IPS-15b (cell line): ENCODE measurements around the gene DIABLO.
"Not testable (repeated sequence)": the region's sequence is repeated elsewhere in the genome, so short reads cannot be mapped to it uniquely, and the experiment has no call there.

Experiments used
- H3K27me3 ChIP-seq: one replicate; pipeline ENCODE4 v1.6.1; 2013; ENCODE audit warnings: low read length; ENCODE audit not compliant: control insufficient read depth, insufficient read depth
- H3K36me3 ChIP-seq: one replicate; pipeline ENCODE4 v1.6.1; 2013; ENCODE audit warnings: low read length; ENCODE audit not compliant: control insufficient read depth, insufficient read depth
- H3K4me1 ChIP-seq: one replicate; pipeline ENCODE4 v1.6.1; 2013; ENCODE audit warnings: mild to moderate bottlenecking, low read length; ENCODE audit not compliant: control insufficient read depth, insufficient read depth
- H3K4me3 ChIP-seq: one replicate; pipeline ENCODE4 v1.5.1; 2013; ENCODE audit warnings: low read depth, low read length
- H3K9ac ChIP-seq: one replicate; pipeline ENCODE4 v1.6.1; 2013; ENCODE audit warnings: low read depth, mild to moderate bottlenecking, low read length
- H3K9me3 ChIP-seq: one replicate; pipeline ENCODE4 v1.6.1; 2013; ENCODE audit warnings: mild to moderate bottlenecking, low read length; ENCODE audit not compliant: control insufficient read depth, insufficient read depth

Gene DIABLO

GRCh38 chr12:122184517-122184916 is 41.3 kb downstream of the DIABLO start:
- Histone ChIP-seq H3K4me3 (no peak overlapping the region), H3K4me1 (peaks cover 2% of the 10 kb centered on the region), H3K9me3 (no peaks in the 10 kb centered on the region), H3K9ac (no peak overlapping the region), H3K27me3 (peaks cover 4% of the 10 kb centered on the region), H3K36me3 (no peaks in the 10 kb centered on the region)

- H3K4me1 ChIP-seq = peaks cover 2% of the 10 kb centered on the region
- H3K27me3 ChIP-seq = peaks cover 4% of the 10 kb centered on the region
- no peaks in the 10 kb centered on the region for H3K36me3 ChIP-seq
- no peaks in the 10 kb centered on the region for H3K9me3 ChIP-seq
- peak overlapping the region; percentile 50 for H3K4me3 ChIP-seq
- H3K9ac ChIP-seq = no peak overlapping the region
These were observed 42.3 kb downstream of the DIABLO start for GRCh38 chr12:122183588-122183940.

- Histone ChIP-seq H3K4me3 (peak within 1 kb of the TSS; percentile 50), H3K4me1 (peaks cover 2% of the 10 kb centered on the region)
These were observed 42.8 kb downstream of the DIABLO start, which contains the start of gene LRRC43 for GRCh38 chr12:122182887-122183587. Gene LRRC43 (plus strand): TSS chr12:122183123. CDS start chr12:122183145, 22 bp downstream.

GRCh38 chr12:122176473-122176872 is 49.4 kb downstream of the DIABLO start:
- H3K4me1 ChIP-seq, H3K9ac ChIP-seq, H3K36me3 ChIP-seq, H3K27me3 ChIP-seq, H3K9me3 ChIP-seq, H3K4me3 ChIP-seq: not testable (repeated sequence)

More at GRCh38 chr12:122182887-122183587, 42.8 kb downstream of the DIABLO start, which contains the start of gene LRRC43:
- no peak within 1 kb of the TSS for H3K9ac ChIP-seq
- H3K9me3 ChIP-seq = no peaks in the 10 kb centered on the region
- H3K27me3 ChIP-seq = peaks cover 4% of the 10 kb centered on the region
- H3K36me3 ChIP-seq = no peaks in the 10 kb centered on the region

- no peaks in the 10 kb centered on the region for H3K9me3 ChIP-seq
- no peaks in the 10 kb centered on the region for H3K27me3 ChIP-seq
- H3K4me1 ChIP-seq = no peaks in the 10 kb centered on the region
- H3K4me3 ChIP-seq = no peak within 1 kb of the TSS
- no peak within 1 kb of the TSS for H3K9ac ChIP-seq
- no peaks in the 10 kb centered on the region for H3K36me3 ChIP-seq
These were observed 51.6 kb downstream of the DIABLO start, which contains the start of gene IL31 for GRCh38 chr12:122174155-122174845. Gene IL31 (minus strand): TSS chr12:122174221. CDS start chr12:122174172, 49 bp downstream.

GRCh38 chr12:122172262-122172939 is 53.5 kb downstream of the DIABLO start:
- Histone ChIP-seq H3K27me3 (no peaks in the 10 kb centered on the region), H3K36me3 (no peaks in the 10 kb centered on the region), H3K9ac (no peak overlapping the region), H3K4me1 (no peaks in the 10 kb centered on the region), H3K4me3 (no peak overlapping the region), H3K9me3 (no peaks in the 10 kb centered on the region)

GRCh38 chr12:122171399-122171798 is 54.5 kb downstream of the DIABLO start:
- Histone ChIP-seq H3K36me3 (no peaks in the 10 kb centered on the region), H3K9ac (no peak overlapping the region), H3K9me3 (no peaks in the 10 kb centered on the region)

GRCh38 chr12:122168492-122168891 is 57.4 kb downstream of the DIABLO start:
- Histone ChIP-seq H3K27me3 (no peaks in the 10 kb centered on the region), H3K4me1 (no peaks in the 10 kb centered on the region), H3K9ac (no peak overlapping the region), H3K9me3 (no peaks in the 10 kb centered on the region), H3K4me3 (no peak overlapping the region), H3K36me3 (no peaks in the 10 kb centered on the region)

More at GRCh38 chr12:122171399-122171798, 54.5 kb downstream of the DIABLO start:
- Histone ChIP-seq H3K27me3 (no peaks in the 10 kb centered on the region), H3K4me1 (no peaks in the 10 kb centered on the region), H3K4me3 (no peak overlapping the region)

GRCh38 chr12:122167356-122167925 is 58.4 kb downstream of the DIABLO start:
- no peaks in the 10 kb centered on the region for H3K4me1 ChIP-seq
- H3K9ac ChIP-seq = no peak overlapping the region
- no peaks in the 10 kb centered on the region for H3K9me3 ChIP-seq
- H3K27me3 ChIP-seq = no peaks in the 10 kb centered on the region
- no peaks in the 10 kb centered on the region for H3K36me3 ChIP-seq
- no peak overlapping the region for H3K4me3 ChIP-seq

- Histone ChIP-seq H3K4me3 (no peak overlapping the region), H3K9ac (no peak overlapping the region), H3K4me1 (no peaks in the 10 kb centered on the region), H3K36me3 (no peaks in the 10 kb centered on the region), H3K27me3 (no peaks in the 10 kb centered on the region), H3K9me3 (no peaks in the 10 kb centered on the region)
These were observed 59.2 kb downstream of the DIABLO start for GRCh38 chr12:122166422-122167349.

- Histone ChIP-seq H3K36me3 (no peaks in the 10 kb centered on the region), H3K9ac (no peak overlapping the region), H3K4me1 (no peaks in the 10 kb centered on the region), H3K27me3 (no peaks in the 10 kb centered on the region), H3K4me3 (no peak overlapping the region), H3K9me3 (no peaks in the 10 kb centered on the region)
These were observed 62.9 kb downstream of the DIABLO start for GRCh38 chr12:122162976-122163375.
